Stimulated activated CD8-positive, alpha-beta memory T cell treated with anti-CD3 and anti-CD28 coated beads, Interleukin-12 subunit alpha, Interleukin-12 subunit beta, amount 100 ng/mL, for 1 hour (primary cell): Measurements from ENCODE around the gene MAP3K19.
"Not testable (repeated sequence)": the region's sequence is repeated elsewhere in the genome, so short reads cannot be mapped to it uniquely, and the experiment has no call there.

Source experiments
- DNase-seq: peaks from one replicate; pipeline ENCODE4 v3.0.0-alpha.2; 2020; ENCODE audit warnings: low read depth

MAP3K19 gene

GRCh38 chr2:134980639-134981038 lies 66.6 kb downstream of the MAP3K19 start:
- DNase-seq = no peak

GRCh38 chr2:134979221-134979620 lies 68.0 kb downstream of the MAP3K19 start:
- DNase-seq = no peak

- DNase-seq = not testable (repeated sequence)
Measured at GRCh38 chr2:134977104-134977503, 70.1 kb downstream of the MAP3K19 start.

- DNase-seq = no peak
Measured at GRCh38 chr2:134976074-134976702, 71.1 kb downstream of the MAP3K19 start.

GRCh38 chr2:134975281-134976009 lies 71.8 kb downstream of the MAP3K19 start:
- DNase-seq = no peak

GRCh38 chr2:134973241-134974138 lies 73.8 kb downstream of the MAP3K19 start:
- no peak for DNase-seq

- DNase-seq = not testable (repeated sequence)
Measured at GRCh38 chr2:134967166-134967565, 80.1 kb downstream of the MAP3K19 start.

GRCh38 chr2:134957477-134957876 lies 89.8 kb downstream of the MAP3K19 start:
- DNase-seq = no peak

- DNase-seq = no peak
Measured at GRCh38 chr2:134955744-134956143, 91.5 kb downstream of the MAP3K19 start.

GRCh38 chr2:134954065-134954464 lies 93.2 kb downstream of the MAP3K19 start:
- no peak for DNase-seq

GRCh38 chr2:134952608-134953007 lies 94.6 kb downstream of the MAP3K19 start:
- DNase-seq = no peak

GRCh38 chr2:134950886-134951285 lies 96.4 kb downstream of the MAP3K19 start:
- DNase-seq = no peak

- DNase-seq = no peak
Measured at GRCh38 chr2:134949981-134950708, 97.1 kb downstream of the MAP3K19 start.

GRCh38 chr2:134946073-134946472 lies 101.2 kb downstream of the MAP3K19 start:
- no peak for DNase-seq

GRCh38 chr2:134944975-134945374 lies 102.3 kb downstream of the MAP3K19 start:
- DNase-seq = no peak

GRCh38 chr2:134943540-134943939 lies 103.7 kb downstream of the MAP3K19 start:
- no peak for DNase-seq

- no peak for DNase-seq
Measured at GRCh38 chr2:134936691-134937090, 110.6 kb downstream of the MAP3K19 start.

- DNase-seq = no peak
Measured at GRCh38 chr2:134934641-134935040, 112.6 kb downstream of the MAP3K19 start.

GRCh38 chr2:134934150-134934549 lies 113.1 kb downstream of the MAP3K19 start:
- DNase-seq = no peak

GRCh38 chr2:134933732-134934131 lies 113.5 kb downstream of the MAP3K19 start:
- DNase-seq = no peak

- no peak for DNase-seq
Measured at GRCh38 chr2:134932864-134933526, 114.3 kb downstream of the MAP3K19 start.
